GM18517 (cell line): ENCODE results near the gene OR4D2.

Experiments used
- ATAC-seq: cut with Tn5 transposase; IDR thresholded peaks from one replicate; pipeline ENCODE4 v1.9.1; 2021; ENCODE audit warnings: mild to moderate bottlenecking, moderate library complexity; ENCODE audit not compliant: unreplicated experiment

Gene OR4D2

DNA sequence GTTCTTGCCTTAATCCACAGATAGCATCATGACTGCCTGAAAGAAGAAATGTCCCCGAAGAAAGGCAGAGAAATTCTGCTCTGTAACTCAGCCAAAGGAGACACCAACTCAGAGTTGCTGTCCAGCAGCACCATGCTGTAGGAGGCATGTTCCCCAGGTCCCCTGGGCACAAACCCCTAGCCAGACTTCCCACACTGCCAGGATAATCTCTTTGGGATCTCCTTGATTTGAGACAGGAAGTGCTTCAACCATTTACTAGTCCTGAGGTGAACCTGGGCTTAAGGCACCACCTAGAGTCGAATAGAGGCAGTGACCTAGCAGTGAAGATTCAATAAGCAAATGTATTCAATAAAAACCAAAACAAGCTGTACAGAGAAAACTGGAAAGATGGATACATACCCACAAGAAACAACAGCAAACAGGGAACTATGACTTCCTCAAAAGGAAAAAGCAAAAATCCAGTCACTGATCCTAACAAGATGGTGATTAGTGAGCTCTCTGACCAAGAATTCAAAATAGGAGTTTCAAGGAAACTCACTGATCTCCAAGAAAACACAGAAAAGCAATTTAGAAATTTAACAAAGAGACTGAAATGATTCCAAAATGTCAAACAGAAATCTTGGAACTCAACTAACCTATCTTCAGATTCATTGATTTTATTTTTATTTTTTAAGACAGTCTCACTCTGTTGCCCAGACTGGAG, 5.7 kb downstream of the OR4D2 start:
- no peak for ATAC-seq

DNA sequence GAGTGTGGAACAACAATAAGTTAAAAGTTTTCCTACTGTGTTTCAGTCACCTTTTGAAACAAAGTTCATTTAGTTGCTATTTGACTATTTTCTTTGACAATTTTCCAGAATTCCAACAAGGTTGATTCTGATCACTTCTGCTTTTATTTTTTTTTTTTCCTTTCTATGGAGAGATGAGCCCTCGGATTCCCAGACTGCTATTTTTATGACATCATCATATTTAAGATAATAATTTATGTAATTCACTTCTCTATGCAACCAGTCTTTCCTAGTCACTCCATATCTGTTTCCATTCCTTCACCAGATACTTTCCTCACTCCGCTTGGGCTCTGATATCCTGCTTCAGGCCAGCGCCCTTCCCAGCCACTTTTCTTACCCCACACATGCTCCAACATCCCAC, 8.1 kb downstream of the OR4D2 start:
- no peak for ATAC-seq

DNA sequence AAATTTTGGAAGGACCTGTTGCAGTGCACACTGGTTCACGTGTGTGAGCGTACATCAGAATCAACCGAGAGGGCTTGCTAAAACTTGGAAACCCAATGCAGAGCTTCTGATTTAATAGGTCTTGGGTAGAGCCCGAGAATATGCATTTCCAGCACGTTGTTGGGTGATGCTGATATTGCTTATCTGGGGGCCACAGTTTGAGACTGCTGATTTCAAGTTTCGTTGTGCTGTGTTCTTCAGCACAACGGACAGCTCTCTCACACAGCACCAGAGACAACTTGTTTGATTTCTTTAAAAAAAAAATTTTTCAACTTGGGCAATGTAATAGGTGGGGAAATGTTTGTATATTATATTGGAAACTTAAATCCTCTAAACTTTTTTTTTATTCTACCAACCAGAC, 9.4 kb downstream of the OR4D2 start:
- ATAC-seq = no peak

- ATAC-seq = no peak
These were observed 15.0 kb downstream of the OR4D2 start for GRCh38 chr17:58181796-58182195.

- no peak for ATAC-seq
These were observed 16.7 kb downstream of the OR4D2 start for GRCh38 chr17:58183514-58183913.

DNA sequence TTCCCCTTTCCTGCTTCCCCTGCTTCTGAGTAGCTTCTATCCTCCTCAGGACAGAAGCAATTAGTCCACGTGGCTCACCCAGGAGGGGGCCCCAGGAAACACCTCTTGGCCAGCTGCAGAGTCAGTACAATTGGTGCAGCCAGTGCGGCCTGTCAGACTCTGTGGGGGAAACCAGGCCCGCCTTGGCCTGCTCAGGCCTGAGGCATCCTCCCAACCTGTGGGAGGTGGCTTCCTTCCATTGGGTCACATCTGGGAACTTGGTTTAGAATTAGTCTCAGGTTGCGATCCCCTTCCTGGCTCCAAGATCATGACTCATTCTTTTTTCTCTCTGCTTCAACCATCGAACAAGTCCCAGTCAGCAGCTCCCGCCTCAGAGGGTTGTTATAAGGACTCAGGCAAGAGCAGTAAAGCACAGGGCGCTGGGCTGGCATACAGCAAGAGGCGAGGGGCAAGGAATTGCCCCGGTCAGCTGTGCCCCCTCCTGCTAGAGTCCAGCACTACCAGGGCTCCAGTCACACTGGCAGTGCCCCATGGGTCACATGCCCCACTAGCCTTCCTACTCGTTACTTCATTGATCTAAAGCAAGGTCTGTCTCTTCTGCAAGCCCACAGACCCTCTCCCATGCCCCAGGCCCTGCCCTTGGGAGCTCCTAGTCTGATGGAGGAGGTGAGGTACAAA, 17.7 kb downstream of the OR4D2 start:
- no peak for ATAC-seq

GRCh38 chr17:58184986-58185761, 18.4 kb downstream of the OR4D2 start:
- no peak for ATAC-seq

- ATAC-seq = no peak
These were observed 19.8 kb downstream of the OR4D2 start for GRCh38 chr17:58186591-58186990.

DNA sequence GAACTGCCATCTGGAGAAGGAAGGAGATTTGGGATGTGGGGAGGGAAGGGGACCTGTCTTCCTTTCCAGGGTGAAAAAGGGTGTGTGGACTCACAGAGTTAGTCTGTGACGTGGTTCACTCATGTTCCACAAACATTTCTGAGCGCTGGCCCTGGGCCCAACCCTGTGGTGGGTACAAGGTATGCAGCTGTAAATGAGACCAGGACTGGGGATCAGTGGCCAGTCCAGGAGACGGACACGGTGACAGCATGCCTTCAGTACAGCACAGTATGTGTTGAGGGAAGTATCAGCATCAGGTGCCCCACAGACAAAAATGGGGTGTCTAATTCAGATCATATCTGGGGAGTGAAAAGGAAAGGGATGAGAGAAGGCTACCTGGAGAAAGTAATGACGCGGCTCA, 20.3 kb downstream of the OR4D2 start:
- no peak for ATAC-seq

- ATAC-seq = no peak
These were observed 20.9 kb downstream of the OR4D2 start for GRCh38 chr17:58187675-58188074.

GRCh38 chr17:58189436-58190146, 22.8 kb downstream of the OR4D2 start:
- no peak for ATAC-seq

GRCh38 chr17:58191241-58191896, 24.6 kb downstream of the OR4D2 start:
- no peak for ATAC-seq

DNA sequence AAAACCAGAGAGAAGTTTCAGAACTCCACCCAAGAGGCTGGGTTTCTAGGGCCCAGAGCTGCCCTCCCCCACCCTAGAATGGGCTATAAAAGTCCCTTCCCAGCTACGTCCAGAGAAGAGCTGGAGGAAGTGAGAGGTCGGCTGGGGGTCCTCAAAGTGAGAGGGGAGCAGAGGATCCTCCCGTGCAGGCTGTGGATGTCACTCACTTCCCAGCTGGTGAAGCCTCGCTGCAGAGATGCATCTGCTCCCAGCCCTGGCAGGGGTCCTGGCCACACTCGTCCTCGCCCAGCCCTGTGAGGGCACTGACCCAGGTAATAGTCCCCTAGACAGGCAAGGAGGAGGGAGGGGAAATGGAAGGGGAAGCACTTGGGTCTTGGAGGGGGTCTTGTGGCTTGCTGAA, 25.8 kb downstream of the OR4D2 start, which contains the start of gene EPX:
EPX (plus strand) TSS at position 115 of the 400 bp plus-strand sequence; CDS start at position 236, 121 bp downstream.
- ATAC-seq = no peak

DNA sequence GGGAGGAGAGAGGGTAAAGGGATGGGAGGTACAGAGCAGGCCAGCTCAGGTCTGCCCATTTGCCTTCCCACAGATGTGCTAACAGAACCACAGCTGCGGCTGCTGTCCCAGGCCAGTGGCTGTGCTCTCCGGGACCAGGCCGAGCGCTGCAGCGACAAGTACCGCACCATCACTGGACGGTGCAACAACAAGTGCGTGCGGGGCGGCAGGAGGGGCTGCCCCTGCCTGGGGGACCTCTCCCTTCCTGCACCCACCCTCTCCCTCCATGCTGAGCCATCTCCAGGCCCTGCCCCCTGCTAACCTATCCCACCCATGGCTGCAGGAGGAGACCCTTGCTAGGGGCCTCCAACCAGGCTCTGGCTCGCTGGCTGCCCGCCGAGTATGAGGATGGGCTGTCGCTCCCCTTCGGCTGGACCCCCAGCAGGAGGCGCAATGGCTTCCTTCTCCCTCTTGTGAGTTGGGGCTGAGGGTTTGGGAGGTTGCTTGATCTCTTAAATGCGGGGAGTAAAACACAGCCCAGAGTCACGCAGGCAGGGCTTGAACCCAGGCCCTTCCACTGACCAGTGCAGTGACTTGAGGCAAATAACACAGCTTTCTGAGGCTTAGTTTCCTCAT, 27.0 kb downstream of the OR4D2 start:
- no peak for ATAC-seq

GRCh38 chr17:58195518-58196123, 28.8 kb downstream of the OR4D2 start:
- no peak for ATAC-seq

DNA sequence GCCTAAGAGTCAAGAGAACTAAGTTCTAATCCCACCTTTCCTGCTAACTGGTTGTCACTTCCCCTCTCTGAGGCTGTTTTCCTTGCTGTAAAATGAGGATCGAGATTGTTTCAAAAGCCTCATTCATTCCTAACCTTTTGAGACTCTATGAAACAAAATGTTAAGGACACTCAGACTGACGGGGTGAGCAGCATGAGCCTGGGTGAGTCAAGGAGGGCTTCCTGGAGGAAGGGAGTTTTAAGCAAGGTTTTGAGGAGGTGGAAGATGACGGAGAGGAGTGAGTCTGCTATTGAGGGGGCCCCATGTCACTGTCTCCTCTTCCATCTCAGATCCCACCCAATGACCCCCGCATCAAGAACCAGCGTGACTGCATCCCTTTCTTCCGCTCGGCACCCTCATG, 29.8 kb downstream of the OR4D2 start:
- no peak for ATAC-seq

GRCh38 chr17:58200024-58200633, 33.3 kb downstream of the OR4D2 start:
- ATAC-seq = no peak

DNA sequence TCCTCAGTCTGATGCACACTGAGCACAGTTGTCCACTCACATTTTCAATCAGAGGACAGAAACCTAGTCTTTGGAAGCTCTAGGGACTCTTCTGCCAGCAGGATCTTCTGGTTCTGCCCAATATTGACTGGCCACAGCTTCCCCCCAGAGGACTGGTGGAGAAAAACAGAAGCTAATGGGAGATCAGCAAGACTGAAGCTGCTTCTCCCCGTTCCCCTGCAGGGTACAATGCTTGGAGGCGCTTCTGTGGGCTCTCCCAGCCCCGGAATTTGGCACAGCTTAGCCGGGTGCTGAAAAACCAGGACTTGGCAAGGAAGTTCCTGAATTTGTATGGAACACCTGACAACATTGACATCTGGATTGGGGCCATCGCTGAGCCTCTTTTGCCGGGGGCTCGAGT, 36.1 kb downstream of the OR4D2 start:
- ATAC-seq = no peak

DNA sequence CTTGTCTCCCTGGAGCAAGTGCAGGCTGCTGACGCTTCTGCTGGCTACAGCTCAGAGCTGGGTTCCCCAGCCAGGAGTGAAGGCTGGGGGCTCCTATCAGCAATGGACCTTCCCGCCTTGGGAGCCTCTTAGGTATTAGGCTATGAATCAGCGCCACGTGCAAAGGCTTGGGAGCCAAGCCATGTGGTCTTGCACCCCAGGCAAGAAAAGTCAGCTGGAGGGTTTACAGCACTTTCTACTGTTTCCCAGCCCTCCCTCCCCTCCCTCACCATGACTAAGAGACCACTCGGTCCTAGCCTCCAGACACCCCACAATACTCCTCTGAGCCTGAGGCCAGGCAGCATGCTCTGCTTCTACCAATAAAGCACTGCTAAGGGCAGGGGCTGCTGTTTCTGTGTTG, 38.0 kb downstream of the OR4D2 start:
- no peak for ATAC-seq
